Karpas-422 (cell line): Measurements from ENCODE around the gene MOB3B. TPM values are rescaled to one million over a fixed set of nuclear protein-coding genes. Genes with fewer than 3 reads are reported as not detected.
"Not testable (repeated sequence)": the region's sequence is repeated elsewhere in the genome, so short reads cannot be mapped to it uniquely, and the experiment has no call there.

Experiments
- DNase-seq: peaks from one replicate; pipeline ENCODE4 v3.0.0-alpha.2; 2015
- H2AFZ ChIP-seq: fragments of 200-600 bp; sonication (generic); 2 replicates; pipeline ENCODE4 v1.6.1; 2014; ENCODE audit warnings: antibody characterized with exemption, low read length, mixed read lengths
- H3K27ac ChIP-seq: fragments of 200-600 bp; sonication (generic); 2 replicates; pipeline ENCODE4 v1.5.1; 2014; ENCODE audit warnings: mild to moderate bottlenecking, low read length, moderate library complexity
- H3K27me3 ChIP-seq: fragments of 200-600 bp; sonication (generic); 2 replicates; pipeline ENCODE4 v1.6.1; 2014; ENCODE audit warnings: low read length, mixed read lengths
- H3K36me3 ChIP-seq: fragments of 200-600 bp; sonication (generic); 2 replicates; pipeline ENCODE4 v1.6.1; 2014; ENCODE audit warnings: low read length, mixed read lengths; ENCODE audit not compliant: insufficient read depth
- H3K4me1 ChIP-seq: fragments of 200-600 bp; sonication (generic); 2 replicates; pipeline ENCODE4 v1.6.1; 2014; ENCODE audit warnings: mild to moderate bottlenecking, low read length, mixed read lengths
- H3K4me2 ChIP-seq: fragments of 200-600 bp; sonication (generic); 2 replicates; pipeline ENCODE4 v1.6.1; 2014; ENCODE audit warnings: low read length, low read depth, mild to moderate bottlenecking; ENCODE audit not compliant: poor library complexity, severe bottlenecking
- H3K4me3 ChIP-seq: fragments of 200-600 bp; sonication (generic); 2 replicates; pipeline ENCODE4 v1.5.1; 2014; ENCODE audit warnings: mild to moderate bottlenecking, antibody characterized with exemption, low read length, mixed read lengths
- H3K79me2 ChIP-seq: fragments of 200-600 bp; sonication (generic); 2 replicates; pipeline ENCODE4 v1.6.1; 2014; ENCODE audit warnings: mild to moderate bottlenecking, low read length, mixed read lengths
- H3K9ac ChIP-seq: fragments of 200-600 bp; sonication (generic); 2 replicates; pipeline ENCODE4 v1.6.0; 2014; ENCODE audit warnings: low read length
- H3K9me2 ChIP-seq: fragments of 200-600 bp; sonication (generic), shearing (Covaris generic); replicated peaks from 2 replicates; pipeline ENCODE4 v1.6.0; 2014; ENCODE audit warnings: mild to moderate bottlenecking, low read length, moderate library complexity; ENCODE audit not compliant: insufficient read depth
- H3K9me3 ChIP-seq: fragments of 300-700, 200-600 bp; sonication (generic); 2 replicates; pipeline ENCODE4 v1.6.1; 2014; ENCODE audit warnings: low read length, mixed read lengths
- H4K20me1 ChIP-seq: fragments of 200-600 bp; sonication (generic); 2 replicates; pipeline ENCODE4 v1.6.1; 2014; ENCODE audit warnings: mild to moderate bottlenecking, antibody characterized with exemption, low read length, low read depth; ENCODE audit not compliant: insufficient read depth
- total RNA-seq: library from RNA; depleted of rRNA; stranded (reverse); fragments of >200 nt; shearing (Covaris generic); gene quantifications from 2 replicates; pipeline ENCODE4 v1.2.3, GENCODE V29; 2014; ENCODE audit warnings: low replicate concordance

MOB3B gene
- total RNA-seq, 1 experiment from 2014 or later = 0.45 TPM

- Histone ChIP-seq H3K4me2 (no peak overlapping the region), H3K79me2 (no peaks in the 10 kb centered on the region), H3K4me3 (no peak overlapping the region)
Measured at GRCh38 chr9:27457445-27457844, 72.2 kb downstream of the MOB3B start.

GRCh38 chr9:27453860-27454553 lies 75.6 kb downstream of the MOB3B start:
- Histone ChIP-seq H3K27me3 (no peaks in the 10 kb centered on the region), H3K4me1 (no peaks in the 10 kb centered on the region), H4K20me1 (no peaks in the 10 kb centered on the region), H3K4me2 (no peak overlapping the region), H3K9me3 (no peaks in the 10 kb centered on the region), H3K4me3 (no peak overlapping the region), H3K27ac (no peak overlapping the region), H3K9ac (no peak overlapping the region), H2AFZ (no peak overlapping the region), H3K79me2 (no peaks in the 10 kb centered on the region), H3K36me3 (no peaks in the 10 kb centered on the region), H3K9me2 (no peaks in the 10 kb centered on the region)
- DNase-seq = no peak

More at GRCh38 chr9:27457445-27457844, 72.2 kb downstream of the MOB3B start:
- DNase-seq = no peak
- no peak overlapping the region for H3K27ac ChIP-seq
- peaks cover 3% of the 10 kb centered on the region for H3K4me1 ChIP-seq
- no peak overlapping the region for H2AFZ ChIP-seq
- H4K20me1 ChIP-seq = no peaks in the 10 kb centered on the region
- H3K9ac ChIP-seq = no peak overlapping the region
- no peaks in the 10 kb centered on the region for H3K27me3 ChIP-seq
- H3K36me3 ChIP-seq = no peaks in the 10 kb centered on the region
- no peaks in the 10 kb centered on the region for H3K9me2 ChIP-seq
- no peaks in the 10 kb centered on the region for H3K9me3 ChIP-seq

GRCh38 chr9:27451207-27451797 lies 78.3 kb downstream of the MOB3B start:
- Histone ChIP-seq H3K79me2 (no peaks in the 10 kb centered on the region), H3K9me2 (no peaks in the 10 kb centered on the region), H2AFZ (no peak overlapping the region), H3K36me3 (no peaks in the 10 kb centered on the region), H3K27ac (no peak overlapping the region), H3K9ac (no peak overlapping the region), H3K27me3 (no peaks in the 10 kb centered on the region), H3K4me3 (no peak overlapping the region), H3K4me2 (no peak overlapping the region), H3K4me1 (no peaks in the 10 kb centered on the region), H3K9me3 (no peaks in the 10 kb centered on the region), H4K20me1 (no peaks in the 10 kb centered on the region)
- DNase-seq = no peak

- H3K27me3 ChIP-seq = no peaks in the 10 kb centered on the region
- no peak for DNase-seq
- no peaks in the 10 kb centered on the region for H3K4me1 ChIP-seq
- H3K79me2 ChIP-seq = no peaks in the 10 kb centered on the region
- H3K9me2 ChIP-seq = no peaks in the 10 kb centered on the region
- H3K4me2 ChIP-seq = no peak overlapping the region
- H4K20me1 ChIP-seq = no peaks in the 10 kb centered on the region
- H3K36me3 ChIP-seq = no peaks in the 10 kb centered on the region
- H3K9ac ChIP-seq = no peak overlapping the region
- H2AFZ ChIP-seq = no peak overlapping the region
- no peak overlapping the region for H3K4me3 ChIP-seq
- H3K9me3 ChIP-seq = no peaks in the 10 kb centered on the region
- H3K27ac ChIP-seq = no peak overlapping the region
Measured at GRCh38 chr9:27450752-27451151, 78.9 kb downstream of the MOB3B start.

- not testable (repeated sequence) for H3K79me2 ChIP-seq, H3K27ac ChIP-seq
Measured at GRCh38 chr9:27448356-27448755, 81.3 kb downstream of the MOB3B start.

GRCh38 chr9:27447031-27447683 lies 82.5 kb downstream of the MOB3B start:
- H3K4me2 ChIP-seq = no peak overlapping the region

More at GRCh38 chr9:27448356-27448755, 81.3 kb downstream of the MOB3B start:
- not testable (repeated sequence) for H3K9me2 ChIP-seq, H3K4me1 ChIP-seq, DNase-seq, H3K9ac ChIP-seq, H3K27me3 ChIP-seq, H2AFZ ChIP-seq, H3K9me3 ChIP-seq, H3K36me3 ChIP-seq, H3K4me3 ChIP-seq, H3K4me2 ChIP-seq, H4K20me1 ChIP-seq

GRCh38 chr9:27445688-27446087 lies 83.9 kb downstream of the MOB3B start:
- no peaks in the 10 kb centered on the region for H3K36me3 ChIP-seq
- no peak for DNase-seq
- no peak overlapping the region for H3K9ac ChIP-seq
- H3K79me2 ChIP-seq = no peaks in the 10 kb centered on the region
- H3K4me1 ChIP-seq = no peaks in the 10 kb centered on the region
- H3K4me2 ChIP-seq = no peak overlapping the region
- no peak overlapping the region for H2AFZ ChIP-seq
- no peaks in the 10 kb centered on the region for H4K20me1 ChIP-seq
- H3K27ac ChIP-seq = no peak overlapping the region
- H3K9me3 ChIP-seq = no peaks in the 10 kb centered on the region
- H3K4me3 ChIP-seq = no peak overlapping the region
- no peaks in the 10 kb centered on the region for H3K9me2 ChIP-seq
- no peaks in the 10 kb centered on the region for H3K27me3 ChIP-seq

More at GRCh38 chr9:27447031-27447683, 82.5 kb downstream of the MOB3B start:
- Histone ChIP-seq H3K4me3 (no peak overlapping the region), H3K4me1 (no peaks in the 10 kb centered on the region), H3K9me3 (no peaks in the 10 kb centered on the region), H3K9ac (no peak overlapping the region), H3K36me3 (no peaks in the 10 kb centered on the region), H4K20me1 (no peaks in the 10 kb centered on the region), H3K27ac (no peak overlapping the region), H3K9me2 (no peaks in the 10 kb centered on the region), H2AFZ (no peak overlapping the region), H3K79me2 (no peaks in the 10 kb centered on the region), H3K27me3 (no peaks in the 10 kb centered on the region)
- DNase-seq = peak; percentile 50

GRCh38 chr9:27445057-27445595 lies 84.5 kb downstream of the MOB3B start:
- no peaks in the 10 kb centered on the region for H3K9me2 ChIP-seq
- no peaks in the 10 kb centered on the region for H4K20me1 ChIP-seq
- H3K4me2 ChIP-seq = no peak overlapping the region
- H3K27me3 ChIP-seq = no peaks in the 10 kb centered on the region
- H3K9me3 ChIP-seq = no peaks in the 10 kb centered on the region
- H3K36me3 ChIP-seq = no peaks in the 10 kb centered on the region
- DNase-seq = no peak
- H2AFZ ChIP-seq = no peak overlapping the region
- no peaks in the 10 kb centered on the region for H3K79me2 ChIP-seq
- no peak overlapping the region for H3K4me3 ChIP-seq
- H3K4me1 ChIP-seq = no peaks in the 10 kb centered on the region
- no peak overlapping the region for H3K27ac ChIP-seq
- H3K9ac ChIP-seq = no peak overlapping the region
